HG03039 (cell line): ENCODE measurements around the gene GRIA1.

Experiments used
- ATAC-seq: cut with Tn5 transposase; IDR thresholded peaks from one replicate; pipeline ENCODE4 v1.9.1; 2021; ENCODE audit warnings: mild to moderate bottlenecking, moderate library complexity; ENCODE audit not compliant: unreplicated experiment

Gene GRIA1

GRCh38 chr5:153490118-153491037 lies at the start of gene GRIA1:
Gene GRIA1 (plus strand): TSS chr5:153490670.
- no peak for ATAC-seq

- no peak for ATAC-seq
Measured at GRCh38 chr5:153445875-153446579, 44.4 kb upstream of the GRIA1 start.

GRCh38 chr5:153447534-153447933 lies 42.9 kb upstream of the GRIA1 start:
- ATAC-seq: no peak

GRCh38 chr5:153456354-153456753 lies 34.1 kb upstream of the GRIA1 start:
- no peak for ATAC-seq

GRCh38 chr5:153456993-153457392 lies 33.5 kb upstream of the GRIA1 start:
- ATAC-seq: no peak

- ATAC-seq: no peak
Measured at GRCh38 chr5:153458268-153458667, 32.2 kb upstream of the GRIA1 start.

GRCh38 chr5:153459051-153459743 lies 31.3 kb upstream of the GRIA1 start:
- ATAC-seq: no peak

- ATAC-seq: no peak
Measured at GRCh38 chr5:153460421-153460820, 30.0 kb upstream of the GRIA1 start.

GRCh38 chr5:153461341-153461740 lies 29.1 kb upstream of the GRIA1 start:
- ATAC-seq: no peak

- ATAC-seq: no peak
Measured at GRCh38 chr5:153463806-153464205, 26.7 kb upstream of the GRIA1 start.

- no peak for ATAC-seq
Measured at GRCh38 chr5:153467546-153467945, 22.9 kb upstream of the GRIA1 start.

GRCh38 chr5:153469423-153469822 lies 21.0 kb upstream of the GRIA1 start:
- no peak for ATAC-seq

- ATAC-seq: no peak
Measured at GRCh38 chr5:153470736-153471135, 19.7 kb upstream of the GRIA1 start.

GRCh38 chr5:153476767-153477166 lies 13.7 kb upstream of the GRIA1 start:
- no peak for ATAC-seq

- ATAC-seq: peak; percentile 92
Measured at GRCh38 chr5:153480401-153480800, 10.1 kb upstream of the GRIA1 start.

GRCh38 chr5:153483482-153483881 lies 7.0 kb upstream of the GRIA1 start:
- no peak for ATAC-seq

GRCh38 chr5:153485641-153486040 lies 4.8 kb upstream of the GRIA1 start:
- no peak for ATAC-seq

GRCh38 chr5:153486771-153487170 lies 3.7 kb upstream of the GRIA1 start:
- no peak for ATAC-seq

GRCh38 chr5:153489611-153490010 lies 859 bp upstream of the GRIA1 start:
- no peak for ATAC-seq

- no peak for ATAC-seq
Measured at GRCh38 chr5:153491038-153491744, 721 bp downstream of the GRIA1 start.

GRCh38 chr5:153491856-153492255 lies 1.4 kb downstream of the GRIA1 start:
- no peak for ATAC-seq
